GM19452 (cell line): ENCODE measurements around the gene MEF2C.
"Not testable (repeated sequence)": the region's sequence is repeated elsewhere in the genome, so short reads cannot be mapped to it uniquely, and the experiment has no call there.

Source experiments
- ATAC-seq: cut with Tn5 transposase; IDR thresholded peaks from one replicate; pipeline ENCODE4 v1.9.1; 2021; ENCODE audit not compliant: unreplicated experiment

MEF2C gene

DNA sequence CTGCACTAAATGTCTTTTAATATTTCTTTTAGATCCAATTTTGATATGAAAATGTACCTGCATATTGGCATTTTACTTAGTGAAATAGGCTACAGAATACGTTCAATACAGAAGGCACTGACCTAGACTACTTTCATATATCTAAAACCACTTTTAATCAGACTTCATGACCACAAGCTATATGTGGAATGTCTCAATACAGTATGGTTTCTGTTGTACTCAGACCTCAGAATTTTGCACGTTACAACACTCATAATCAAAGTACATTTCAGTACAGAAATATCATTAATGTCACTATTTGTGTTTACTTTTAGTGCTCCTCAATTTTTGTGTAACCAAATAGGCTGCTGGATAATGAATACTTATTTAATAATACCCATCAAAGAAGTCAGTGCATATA lies 74.8 kb downstream of the MEF2C start:
- peak; percentile 69 for ATAC-seq

DNA sequence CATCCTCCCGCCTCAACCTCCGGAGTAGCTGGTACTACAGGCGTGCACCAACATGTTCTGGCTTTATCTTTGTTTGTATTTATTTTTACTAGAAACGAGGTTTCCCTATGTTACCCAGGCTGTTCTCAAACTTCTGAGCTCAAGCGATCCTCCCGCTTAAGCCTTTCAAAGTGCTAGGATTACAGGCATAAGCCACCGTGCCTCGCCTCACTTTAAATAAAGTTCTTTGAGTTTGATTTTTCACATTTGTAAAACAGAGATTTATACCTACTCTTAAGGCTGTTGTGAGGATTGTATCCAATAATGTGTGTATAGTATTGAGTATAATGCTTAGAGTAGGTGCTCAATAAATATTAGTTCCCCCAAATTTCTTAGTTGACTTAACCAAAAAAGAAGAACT lies 75.7 kb downstream of the MEF2C start:
- ATAC-seq = no peak

DNA sequence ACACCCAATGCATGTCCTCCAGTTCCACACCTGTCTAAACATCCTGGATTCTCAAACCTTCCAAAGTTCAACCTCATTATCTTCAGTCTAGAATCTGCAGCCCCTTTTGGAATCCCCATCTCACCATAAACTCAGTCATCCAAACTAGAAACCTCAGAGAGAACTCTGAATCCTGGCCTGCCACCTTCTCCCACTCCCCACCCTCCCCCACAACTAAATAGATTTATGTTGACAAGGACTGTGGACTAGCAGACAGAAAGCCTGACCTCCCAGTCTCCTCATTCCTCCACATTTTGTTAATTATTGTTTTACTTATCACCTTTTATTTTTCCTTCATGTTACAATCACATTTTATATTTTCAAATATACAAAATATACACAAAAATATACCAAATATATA lies 76.6 kb downstream of the MEF2C start:
- ATAC-seq = no peak

DNA sequence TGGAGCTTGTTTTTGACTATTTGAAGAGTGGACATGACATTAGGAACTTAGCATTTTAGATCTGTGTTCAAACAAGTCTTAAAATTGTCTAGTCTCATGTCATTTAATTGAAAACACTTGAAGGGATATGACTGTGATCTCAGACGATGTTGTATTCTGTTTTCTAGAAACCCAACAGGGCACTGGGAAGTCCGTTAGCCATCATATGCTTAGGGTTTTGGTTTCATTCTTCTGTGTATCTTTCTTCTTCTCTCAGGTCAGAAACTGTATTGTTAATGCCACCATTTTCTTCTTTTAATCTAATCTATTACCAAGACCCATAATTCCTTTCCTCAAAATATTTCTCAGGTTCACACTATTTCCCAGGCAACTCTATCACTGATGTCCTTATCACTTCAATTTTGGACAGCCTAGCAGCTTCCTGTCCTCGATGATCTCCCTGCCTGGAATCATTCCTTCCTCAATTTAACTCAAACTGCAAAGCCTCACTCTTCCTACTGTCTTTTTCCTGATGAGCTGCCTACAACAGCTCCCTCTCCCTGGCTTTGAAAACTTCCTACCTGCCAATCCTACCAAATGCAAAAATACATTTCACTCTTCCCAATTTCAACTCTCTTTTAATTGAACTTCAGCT lies 77.7 kb downstream of the MEF2C start:
- ATAC-seq = peak; percentile 61

DNA sequence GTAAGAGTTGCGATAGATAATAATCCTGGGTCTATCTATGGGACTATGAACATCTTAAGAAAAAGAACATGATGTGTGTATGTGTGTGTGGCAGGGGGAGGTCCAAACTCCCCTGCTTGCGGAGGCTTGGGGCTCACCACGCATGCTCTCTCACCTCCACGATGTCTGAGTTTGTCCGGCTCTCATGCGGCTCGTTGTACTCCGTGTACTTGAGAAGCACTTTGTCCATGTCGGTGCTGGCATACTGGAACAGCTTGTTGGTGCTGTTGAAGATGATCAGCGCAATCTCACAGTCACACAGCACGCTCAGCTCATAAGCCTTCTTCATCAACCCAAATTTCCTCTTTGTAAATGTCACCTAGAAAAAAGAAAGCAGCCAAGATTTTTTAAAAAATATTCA lies 78.5 kb downstream of the MEF2C start:
- ATAC-seq = no peak

DNA sequence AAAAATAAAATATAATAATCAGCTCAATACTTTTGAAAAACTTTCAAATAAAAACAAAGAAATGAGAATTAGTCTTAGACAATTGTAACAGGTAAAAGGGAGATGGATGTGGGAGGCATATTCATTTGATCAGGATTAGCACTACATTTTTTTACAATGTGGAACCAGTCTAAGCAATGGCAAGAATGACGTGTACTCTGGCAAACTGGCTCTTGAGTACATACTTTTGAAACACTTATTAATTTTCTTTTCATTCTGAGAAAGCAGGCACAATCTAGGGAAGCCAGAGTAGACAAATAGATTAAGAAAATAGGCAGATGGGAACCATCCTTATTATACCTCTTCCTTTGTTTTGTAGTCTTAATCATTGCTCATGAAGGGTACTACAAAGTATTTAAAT lies 79.7 kb downstream of the MEF2C start:
- no peak for ATAC-seq

DNA sequence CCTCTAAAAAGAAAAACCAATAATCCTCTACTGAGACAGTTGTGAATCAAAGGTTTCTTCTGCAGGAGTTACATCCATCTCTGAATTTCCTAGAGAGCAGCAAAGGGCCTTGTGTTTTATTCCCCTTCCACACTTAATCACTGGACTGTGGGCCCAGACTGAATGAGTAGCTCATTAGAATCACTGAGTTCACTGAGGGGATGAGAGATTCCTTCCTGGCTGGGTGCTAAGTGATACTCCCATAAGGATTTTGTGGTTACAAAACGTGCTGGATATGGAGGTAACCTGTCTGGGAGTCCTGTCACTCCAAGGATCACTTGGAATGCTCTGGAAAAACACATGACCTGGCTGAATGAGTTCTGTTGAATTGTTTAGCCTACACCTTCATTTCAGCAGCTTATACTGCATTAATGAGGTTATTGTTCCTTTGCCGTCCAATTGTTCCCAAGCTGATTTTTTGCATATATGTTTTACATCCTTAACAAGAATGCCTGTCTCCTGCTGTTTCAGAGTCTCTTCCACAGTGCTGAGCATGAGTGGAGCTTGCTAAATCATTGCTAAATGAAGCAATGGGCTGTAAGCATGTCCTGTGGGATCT lies 82.9 kb downstream of the MEF2C start:
- ATAC-seq = no peak

DNA sequence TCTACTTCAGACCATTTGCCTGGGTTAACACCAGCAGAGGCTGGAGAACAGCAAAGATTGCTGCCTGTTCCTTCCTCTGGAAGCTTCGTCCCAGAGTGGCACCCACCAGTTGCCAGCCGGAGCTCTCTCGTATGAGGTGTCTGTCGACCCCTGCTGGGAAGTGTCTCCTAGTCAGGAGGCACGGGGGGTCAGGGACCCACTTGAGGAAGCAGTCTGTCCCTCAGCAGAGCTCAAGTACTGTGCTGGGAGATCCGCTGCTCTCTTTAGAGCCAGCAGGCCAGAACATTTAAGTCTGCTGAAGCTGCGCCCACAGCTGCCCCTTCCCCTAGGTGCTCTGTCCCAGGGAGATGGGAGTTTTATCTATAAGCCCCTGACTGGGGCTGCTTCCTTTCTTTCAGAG lies 84.1 kb downstream of the MEF2C start:
- not testable (repeated sequence) for ATAC-seq

DNA sequence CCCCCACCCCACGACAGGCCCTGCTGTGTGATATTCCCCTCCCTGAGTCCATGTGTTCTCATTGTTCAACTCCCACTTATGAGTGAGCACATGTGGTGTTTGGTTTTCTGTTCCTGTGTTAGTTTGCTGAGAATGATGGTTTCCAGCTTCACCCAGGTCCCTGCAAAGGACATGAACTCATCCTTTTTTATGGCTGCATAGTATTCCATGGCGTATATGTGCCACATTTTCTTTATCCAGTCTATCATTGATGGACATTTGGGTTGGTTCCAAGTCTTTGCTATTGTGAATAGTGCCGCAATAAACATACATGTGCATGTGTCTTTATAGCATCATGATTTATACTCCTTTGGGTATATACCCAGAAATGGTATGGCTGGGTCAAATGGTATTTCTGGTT lies 89.2 kb downstream of the MEF2C start:
- ATAC-seq = not testable (repeated sequence)

DNA sequence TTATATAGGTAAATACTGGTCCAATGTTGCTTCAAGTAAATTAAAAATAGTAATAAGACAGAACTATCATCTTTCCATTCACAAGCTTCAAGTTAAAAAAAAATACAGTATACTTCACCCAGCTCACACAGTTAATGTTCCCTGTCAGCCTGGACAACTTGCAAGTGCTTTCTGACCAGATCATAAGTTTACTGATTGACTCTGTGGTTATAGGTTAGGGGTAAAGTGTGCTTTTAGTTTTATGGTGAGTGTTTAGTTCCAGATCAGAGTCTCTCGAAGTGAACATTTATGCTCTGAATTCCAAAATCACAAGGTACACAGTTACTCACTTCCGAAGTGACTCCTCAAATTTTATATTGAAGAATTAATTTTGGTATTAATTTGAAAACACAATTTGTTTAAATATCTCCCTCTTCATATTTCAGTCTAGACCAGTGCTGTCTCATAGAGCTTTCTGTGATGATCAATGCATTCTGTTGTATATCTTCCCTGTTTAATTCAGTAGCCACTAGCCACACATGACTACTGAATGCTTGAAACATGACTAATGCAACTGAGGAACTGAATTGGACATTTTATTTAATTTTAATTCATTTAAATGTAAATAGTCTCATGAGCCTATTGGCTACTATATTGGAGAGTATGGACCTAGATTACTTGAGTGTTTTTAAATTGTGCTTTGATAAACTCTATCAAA lies 90.7 kb downstream of the MEF2C start:
- ATAC-seq = peak; percentile 95

DNA sequence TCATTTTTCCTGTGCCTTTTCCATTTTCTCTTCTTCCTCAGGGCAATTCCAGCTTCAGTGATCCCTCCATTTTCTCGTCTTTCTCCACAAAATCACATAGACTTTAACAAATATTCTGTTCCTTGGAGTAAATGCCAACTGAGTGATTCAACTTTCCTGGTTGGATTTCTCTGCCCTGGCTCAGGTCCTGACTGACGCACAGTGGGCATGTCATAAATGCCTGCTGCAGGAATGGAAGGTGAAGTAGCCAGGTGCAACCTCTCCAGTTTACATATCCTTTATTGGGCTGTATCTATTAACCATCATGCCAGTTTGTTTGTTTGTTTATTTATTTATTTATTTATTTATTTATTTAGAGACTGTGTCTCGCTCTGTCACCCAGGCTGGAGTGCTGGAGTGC lies 95.1 kb downstream of the MEF2C start:
- no peak for ATAC-seq

DNA sequence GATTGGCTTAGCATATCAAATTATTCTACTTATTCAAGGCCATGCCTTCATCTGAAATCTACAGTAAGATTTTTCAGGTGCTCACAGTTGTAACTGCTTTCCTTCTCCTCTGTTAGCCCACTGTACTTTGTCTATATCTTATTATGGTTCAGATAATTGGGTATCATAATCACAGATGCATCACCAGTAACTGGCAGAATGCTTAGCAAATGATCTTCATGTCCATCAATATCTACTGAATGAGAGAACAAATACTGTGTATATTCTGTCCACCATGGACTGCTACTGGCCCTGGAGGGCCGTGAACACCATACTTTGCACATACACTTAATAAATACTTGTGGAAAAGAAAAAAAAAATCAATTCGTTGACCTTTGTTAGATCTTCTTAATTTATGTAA lies 96.2 kb downstream of the MEF2C start:
- no peak for ATAC-seq

DNA sequence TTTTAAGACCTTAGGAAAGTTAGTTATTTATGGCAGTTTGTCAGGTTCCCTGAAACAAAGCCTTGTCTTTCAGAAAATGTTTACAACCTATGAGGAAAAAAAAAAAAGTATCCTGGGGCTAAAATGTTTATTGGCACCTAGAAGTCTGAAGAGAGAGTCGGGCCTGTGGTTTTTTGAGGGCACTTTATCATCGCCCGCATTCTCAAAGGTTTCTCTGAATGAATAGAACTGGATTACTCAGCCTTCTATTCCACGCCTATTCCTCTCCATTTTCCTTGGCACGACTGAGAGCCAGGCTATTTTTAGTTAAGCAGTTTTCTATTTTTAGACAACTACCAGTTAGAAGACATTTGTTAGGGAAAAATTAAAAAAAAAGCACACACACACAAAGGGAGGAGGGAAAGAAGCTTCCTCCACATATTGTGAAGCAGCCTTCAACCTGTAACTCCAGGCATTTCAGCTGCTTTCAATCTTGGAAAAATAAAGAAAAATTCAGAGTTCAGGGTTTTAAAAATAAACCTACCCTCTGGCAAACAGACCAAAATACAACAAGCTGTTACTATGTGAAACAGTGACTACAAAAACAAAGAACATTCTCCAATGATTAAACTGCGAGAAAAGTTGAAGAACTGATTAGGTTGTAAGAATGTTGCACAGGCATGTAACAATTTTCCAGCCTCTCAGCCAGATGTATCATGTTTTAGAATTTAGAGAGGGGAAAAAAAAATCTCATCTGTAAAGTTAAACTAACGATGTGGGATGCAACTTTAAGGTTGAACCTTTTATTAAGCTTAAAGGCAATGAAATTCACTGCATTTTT lies 97.0 kb downstream of the MEF2C start:
- ATAC-seq = peak; percentile 75

DNA sequence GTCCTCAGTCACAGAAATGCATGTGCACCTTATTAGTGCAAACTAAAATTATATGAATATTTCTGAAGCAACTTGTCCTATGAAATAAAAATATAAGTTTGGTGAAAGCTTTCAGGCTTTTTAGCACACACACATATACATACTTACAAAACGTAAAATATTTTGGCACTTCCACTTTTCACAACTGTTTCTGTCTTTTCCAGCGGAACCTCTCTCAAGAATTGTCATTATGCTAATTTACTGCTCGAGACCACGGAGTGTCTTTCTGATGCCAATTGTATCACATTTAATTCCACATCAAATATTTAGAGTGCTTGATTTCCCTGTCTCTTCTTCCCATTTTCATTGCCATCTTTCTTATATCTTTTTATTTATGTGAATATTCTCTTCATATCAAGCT lies 100.4 kb downstream of the MEF2C start:
- ATAC-seq = no peak

DNA sequence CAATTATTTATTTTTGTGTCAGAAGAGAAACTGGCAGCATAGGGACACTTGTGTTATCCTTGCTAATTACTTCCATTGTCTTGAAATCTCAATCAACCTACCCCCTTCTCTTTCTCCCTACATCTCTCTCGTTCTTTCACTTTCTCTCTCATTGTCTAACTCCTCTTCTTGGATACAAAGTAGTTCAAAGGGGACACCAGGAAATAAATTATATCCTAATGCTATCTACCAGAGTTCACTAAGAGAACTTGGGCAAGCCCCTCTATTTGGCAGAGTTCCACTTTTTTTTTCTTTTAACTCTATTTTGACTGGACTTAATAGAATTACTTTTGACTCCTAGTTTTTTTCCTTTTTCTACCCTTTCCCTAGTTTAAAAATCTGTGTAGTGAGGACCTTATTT lies 102.2 kb downstream of the MEF2C start:
- no peak for ATAC-seq

DNA sequence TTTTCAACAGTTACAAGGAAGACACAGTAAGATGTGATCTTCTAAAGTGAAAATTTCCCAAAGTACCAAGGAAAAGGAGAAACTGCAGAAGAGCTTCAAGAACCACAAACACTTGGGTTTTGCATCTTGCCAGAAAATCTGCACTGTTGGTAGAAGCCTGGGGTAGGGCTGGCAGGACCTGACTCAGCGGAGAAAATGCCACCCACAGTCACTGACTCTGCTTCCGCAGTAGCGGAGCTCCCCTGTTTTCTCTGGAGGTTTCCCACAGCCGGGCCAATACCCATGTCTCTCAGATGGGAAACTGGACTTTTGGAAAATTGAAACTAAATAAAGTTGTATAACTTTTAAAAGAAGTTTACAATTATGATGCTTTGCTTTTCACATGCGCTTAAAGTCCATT lies 104.2 kb downstream of the MEF2C start:
- ATAC-seq = no peak

DNA sequence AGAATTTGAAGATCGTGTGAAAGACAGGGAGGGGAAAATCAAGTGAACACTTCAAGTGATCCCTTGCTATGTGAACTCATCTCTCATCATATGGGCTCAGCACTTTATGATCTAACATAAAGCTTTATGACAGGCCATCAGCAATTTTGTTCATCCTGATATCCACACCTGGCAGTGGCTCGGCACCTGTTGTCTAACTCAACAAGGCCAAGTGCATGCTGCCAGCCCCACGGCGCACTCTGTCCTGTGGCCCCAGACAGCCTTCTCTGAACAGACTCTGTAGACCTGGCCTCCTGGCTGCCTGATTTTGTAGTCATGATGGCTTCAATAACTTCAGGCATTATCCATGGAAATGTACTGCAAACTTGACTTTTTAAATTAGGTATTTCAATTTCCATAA lies 106.3 kb downstream of the MEF2C start:
- ATAC-seq = no peak

DNA sequence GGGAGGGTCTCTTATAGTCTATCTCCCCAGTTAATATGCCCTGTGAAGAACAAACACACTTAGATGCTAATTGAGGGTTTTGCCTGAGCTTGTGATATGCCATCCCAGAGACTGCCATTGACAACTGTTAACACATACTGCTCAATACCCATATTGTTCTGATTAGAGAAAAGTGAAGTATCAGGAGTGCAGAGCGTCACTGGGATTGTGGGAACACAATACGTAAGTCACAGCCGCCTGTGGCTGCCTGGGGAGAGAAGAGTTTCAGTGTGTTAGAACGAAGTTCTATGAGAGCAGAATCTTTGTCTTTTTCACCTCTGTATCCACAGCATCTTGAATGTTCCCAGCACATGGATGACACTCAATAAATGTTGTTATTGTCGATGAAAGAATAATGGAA lies 110.2 kb downstream of the MEF2C start:
- ATAC-seq = no peak

DNA sequence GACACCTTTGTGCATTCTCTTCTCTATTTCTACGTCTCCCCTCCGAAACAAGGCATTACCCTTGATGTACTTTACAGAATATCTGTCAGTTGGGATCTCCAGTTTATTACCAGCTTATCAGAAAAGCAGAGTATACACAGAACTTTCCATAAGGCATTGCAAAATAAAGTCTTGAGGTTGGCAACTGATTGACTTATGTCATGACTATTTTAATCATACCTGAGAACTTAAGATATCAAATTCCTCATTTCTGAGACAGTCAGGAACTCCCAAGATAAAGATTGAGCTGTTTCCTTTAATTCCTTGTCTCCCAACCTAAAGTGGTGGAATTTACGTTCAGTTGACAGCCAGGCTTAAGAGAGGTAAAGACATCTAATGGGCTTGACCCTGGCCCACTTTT lies 110.9 kb downstream of the MEF2C start:
- ATAC-seq = no peak

DNA sequence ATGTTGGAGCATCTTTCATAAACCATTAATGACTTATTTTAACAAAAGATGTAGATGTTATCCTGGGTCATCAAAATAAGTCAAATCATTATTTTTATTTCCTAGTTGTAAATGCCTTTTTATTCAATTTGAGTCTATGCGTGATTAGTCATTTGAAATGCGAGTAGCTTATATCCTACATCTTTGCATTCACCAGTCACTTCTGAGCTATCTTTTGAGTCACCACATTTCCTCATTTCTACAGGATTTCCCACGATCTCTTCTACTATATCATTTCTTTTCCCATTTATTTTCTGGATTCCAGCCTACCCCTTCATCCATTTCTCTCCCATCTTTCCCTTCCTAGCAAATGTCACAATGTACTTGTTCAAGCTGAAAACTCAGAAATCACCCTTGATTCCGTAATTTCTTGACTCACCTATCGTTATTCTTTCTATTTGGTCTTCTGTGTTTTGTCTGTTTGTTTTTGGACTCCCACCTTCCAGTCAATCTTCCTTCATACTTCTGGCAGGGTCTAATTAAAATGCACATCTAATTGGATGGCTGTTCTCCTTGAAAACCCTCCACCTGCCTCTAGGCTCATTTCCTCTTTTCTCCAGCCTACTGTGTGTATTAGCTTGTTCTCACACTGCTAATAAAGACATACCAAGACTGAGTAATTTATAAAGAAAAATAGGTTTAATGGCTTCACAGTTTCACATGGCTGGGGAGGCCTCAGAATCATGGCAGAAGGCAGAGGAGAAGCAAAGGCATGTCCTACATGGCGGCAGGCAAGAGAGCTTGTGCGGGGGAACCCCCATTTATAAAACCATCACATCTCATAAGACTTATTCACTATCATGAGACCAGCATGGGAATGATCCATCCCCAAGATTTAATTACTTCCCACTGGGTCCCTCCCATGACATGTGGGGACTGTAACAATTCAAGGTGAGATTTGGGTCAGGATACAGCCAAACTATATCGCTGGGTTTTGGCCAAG lies 112.4 kb downstream of the MEF2C start:
- no peak for ATAC-seq

DNA sequence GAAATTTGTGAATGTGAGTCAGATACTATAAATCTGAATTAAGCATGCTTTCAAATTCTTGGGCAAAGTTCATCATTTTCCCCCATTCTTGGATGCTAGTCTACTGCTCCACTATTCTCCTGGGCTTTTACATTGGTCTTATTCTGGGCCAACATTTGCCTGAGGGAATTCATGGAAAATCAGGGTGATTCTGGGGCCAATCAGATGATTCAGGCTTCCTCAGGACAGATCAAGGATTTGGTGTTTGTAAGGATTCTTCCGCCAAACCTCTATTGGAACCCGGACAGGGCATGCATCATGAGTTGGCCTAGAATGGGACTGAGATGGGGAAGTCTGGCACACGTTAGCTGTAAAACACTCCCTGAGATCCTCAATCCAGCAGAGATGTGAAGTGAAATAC lies 113.8 kb downstream of the MEF2C start:
- ATAC-seq = no peak
